Measurements from ENCODE around the gene BICDL2. TPM values are rescaled to one million over a fixed set of nuclear protein-coding genes. Genes with fewer than 3 reads are reported as not detected.

BICDL2 gene
- total RNA-seq, 4 donors from 2014 or later = 0.19 to 0.42 TPM; not detected in 2

GRCh38 chr16:3044708-3045107 lies 8.0 kb upstream of the BICDL2 start:
- intact Hi-C loops (cut with DNase I) = no loop called here
- 90% methylated on average over 6 of the region's 6 CpGs for WGBS

GRCh38 chr16:3042376-3042775 lies 5.6 kb upstream of the BICDL2 start:
- Histone ChIP-seq H3K4me3 (no peak overlapping the region), H3K27ac (replicated peaks in 1 of 4) (no peak overlapping the region), H3K4me1 (peaks cover 20 to 25% (median 23%) of the 10 kb centered on the region in 4 donors), H3K9me3 (no peaks in the 10 kb centered on the region), H3K27me3 (peaks cover 6 to 98% (median 56%) of the 10 kb centered on the region in 4 donors), H3K36me3 (no peaks in the 10 kb centered on the region)
- WGBS = 81% methylated on average over 3 of the region's 3 CpGs
- no peak for TF ChIP-seq EP300 (IDR thresholded peaks at IDR 0.05)
- DNase-seq (ENCODE audit: extremely low spot score) = no peak
- intact Hi-C loops (cut with DNase I) = no loop called here

More at GRCh38 chr16:3044708-3045107, 8.0 kb upstream of the BICDL2 start:
- peaks cover 20 to 25% (median 23%) of the 10 kb centered on the region in 4 donors for H3K4me1 ChIP-seq
- DNase-seq (ENCODE audit: extremely low spot score) = no peak
- H3K27me3 ChIP-seq = peaks cover 6 to 98% (median 57%) of the 10 kb centered on the region in 4 donors
- peak overlapping the region in 1 of 4 donors; percentile 53 for H3K4me3 ChIP-seq
- no peaks in the 10 kb centered on the region for H3K36me3 ChIP-seq
- H3K9me3 ChIP-seq = no peaks in the 10 kb centered on the region
- TF ChIP-seq POLR2AphosphoS5 (IDR thresholded peaks at IDR 0.05) (no peak), CTCF (IDR thresholded peaks at IDR 0.05) (no peak), POLR2A (IDR thresholded peaks at IDR 0.05; ENCODE audit: low read depth) (no peak), EP300 (IDR thresholded peaks at IDR 0.05) (no peak)
- no peak overlapping the region for H3K27ac ChIP-seq (replicated peaks in 1 of 4)

GRCh38 chr16:3038896-3039295 lies 2.2 kb upstream of the BICDL2 start:
- WGBS = 87% methylated on average over 5 of the region's 5 CpGs
- no peak overlapping the region for H3K4me3 ChIP-seq
- no peak overlapping the region for H3K27ac ChIP-seq (replicated peaks in 1 of 4)
- no peak for DNase-seq (ENCODE audit: extremely low spot score)
- intact Hi-C loops (cut with DNase I) = no loop called here
- TF ChIP-seq CTCF (IDR thresholded peaks at IDR 0.05) = no peak
- no peak for TF ChIP-seq EP300 (IDR thresholded peaks at IDR 0.05)
- no peak for TF ChIP-seq POLR2A (IDR thresholded peaks at IDR 0.05; ENCODE audit: low read depth)
- TF ChIP-seq POLR2AphosphoS5 (IDR thresholded peaks at IDR 0.05) = no peak
- no peaks in the 10 kb centered on the region for H3K9me3 ChIP-seq
- H3K4me1 ChIP-seq = peaks cover 7 to 13% (median 10%) of the 10 kb centered on the region in 4 donors
- peaks cover 0 to 98% (median 49%) of the 10 kb centered on the region in 4 donors for H3K27me3 ChIP-seq
- no peaks in the 10 kb centered on the region for H3K36me3 ChIP-seq

GRCh38 chr16:3038256-3038655 lies 1.5 kb upstream of the BICDL2 start:
- no peak overlapping the region for H3K4me3 ChIP-seq
- TF ChIP-seq CTCF (IDR thresholded peaks at IDR 0.05) = no peak
- no peak for TF ChIP-seq EP300 (IDR thresholded peaks at IDR 0.05)
- no peak for TF ChIP-seq POLR2AphosphoS5 (IDR thresholded peaks at IDR 0.05)
- no peak for TF ChIP-seq POLR2A (IDR thresholded peaks at IDR 0.05; ENCODE audit: low read depth)
- intact Hi-C loops (cut with DNase I) = no loop called here
- H3K9me3 ChIP-seq = no peaks in the 10 kb centered on the region
- no peak for DNase-seq (ENCODE audit: extremely low spot score)
- no peaks in the 10 kb centered on the region for H3K36me3 ChIP-seq
- peaks cover 0 to 98% (median 46%) of the 10 kb centered on the region in 4 donors for H3K27me3 ChIP-seq
- H3K27ac ChIP-seq (replicated peaks in 1 of 4) = no peak overlapping the region
- WGBS = 53% methylated on average over 7 of the region's 11 CpGs
- peaks cover 7 to 13% (median 10%) of the 10 kb centered on the region in 4 donors for H3K4me1 ChIP-seq

GRCh38 chr16:3035972-3036725 lies 595 bp downstream of the BICDL2 start:
- peak overlapping the region in 2 of 4 donors; percentile 22 to 27 for H3K4me3 ChIP-seq
- H3K9me3 ChIP-seq = no peaks in the 10 kb centered on the region
- no peak for TF ChIP-seq CTCF (IDR thresholded peaks at IDR 0.05)
- H3K4me1 ChIP-seq = peaks cover 7 to 13% (median 10%) of the 10 kb centered on the region in 4 donors
- no peak overlapping the region for H3K27ac ChIP-seq (replicated peaks in 1 of 4)
- 4% methylated on average over 12 of the region's 40 CpGs for WGBS
- peaks cover 0 to 99% (median 48%) of the 10 kb centered on the region in 4 donors for H3K27me3 ChIP-seq
- DNase-seq (ENCODE audit: extremely low spot score) = no peak
- intact Hi-C loops (cut with DNase I) = no loop called here
- H3K36me3 ChIP-seq = no peaks in the 10 kb centered on the region

Measured in esophagus muscularis mucosa (tissue), 4 donors.